ENCODE data around the gene MAGEA8. TPM values are rescaled to one million over a fixed set of nuclear protein-coding genes. Genes with fewer than 3 reads are reported as not detected.

MAGEA8 gene
- total and polyA plus RNA-seq, 9 of the 15 experiments (the other 6 are each of a cell fraction or from before 2014, with no cell fraction given): 0.49 to 4.6 (median 1.9) TPM

DNA sequence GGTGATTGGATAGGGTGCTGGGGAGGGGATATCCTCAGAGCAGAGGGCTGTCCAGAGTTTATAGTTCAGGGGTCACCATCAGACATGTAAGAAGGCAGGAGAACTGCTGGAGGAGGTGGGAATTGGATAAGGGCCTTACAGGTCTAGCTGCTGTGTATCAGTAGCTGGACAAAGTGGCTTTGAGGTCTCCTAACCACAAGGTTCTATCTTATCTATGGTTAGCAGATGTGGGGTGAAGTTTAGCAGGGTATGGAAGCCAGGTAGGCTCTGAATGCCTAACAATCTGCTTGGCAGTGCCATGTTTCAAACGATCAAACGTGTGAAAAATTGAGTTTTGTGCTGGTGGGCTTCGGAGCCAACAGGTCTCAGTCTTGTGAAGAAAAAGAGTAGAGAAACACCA is 32.1 kb upstream of the MAGEA8 start (continued):
- no peak for TF ChIP-seq RREB1 (CRISPR knock-in tag; IDR thresholded peaks at IDR 0.05)
- TF ChIP-seq RNF2 (IDR thresholded peaks at IDR 0.05): no peak
- TF ChIP-seq EWSR1 (IDR thresholded peaks at IDR 0.05; ENCODE audit: borderline replicate concordance, low read depth, partially characterized antibody): no peak
- TF ChIP-seq NR2C1 (IDR thresholded peaks at IDR 0.05): peak; percentile 90
- peak; percentile 88 for TF ChIP-seq NR2C1 (tag; IDR thresholded peaks at IDR 0.05)
- no peak for TF ChIP-seq NFATC3 (IDR thresholded peaks at IDR 0.05)
- TF ChIP-seq ZNF217 (CRISPR knock-in tag; IDR thresholded peaks at IDR 0.05): no peak
- TF ChIP-seq UBTF (IDR thresholded peaks at IDR 0.05; ENCODE audit: borderline replicate concordance in 1 of 2, low read depth in 2 of 2, low read length in 2 of 2): no peak
- no peak for TF ChIP-seq XRCC4 (IDR thresholded peaks at IDR 0.05; ENCODE audit: extremely low read depth, insufficient read depth, insufficient read length)
- no peak for TF ChIP-seq BMI1 (IDR thresholded peaks at IDR 0.05; ENCODE audit: low read length)
- TF ChIP-seq HBP1 (CRISPR knock-in tag; IDR thresholded peaks at IDR 0.05): no peak
- TF ChIP-seq SIX5 (IDR thresholded peaks at IDR 0.05; ENCODE audit: borderline replicate concordance in 1 of 2, insufficient read depth in 1 of 2, low read depth in 1 of 2, low read length in 2 of 2): no peak
- TF ChIP-seq PML (IDR thresholded peaks at IDR 0.05; ENCODE audit: low read length): peak; percentile 90
- TF ChIP-seq HMGN3 (IDR thresholded peaks at IDR 0.05; ENCODE audit: borderline replicate concordance, extremely low read depth, insufficient read length, low read depth, low read length): no peak
- no peak for TF ChIP-seq ZNF696 (CRISPR knock-in tag; conservative IDR thresholded peaks at IDR 0.05)
- TF ChIP-seq, protein P1, sequence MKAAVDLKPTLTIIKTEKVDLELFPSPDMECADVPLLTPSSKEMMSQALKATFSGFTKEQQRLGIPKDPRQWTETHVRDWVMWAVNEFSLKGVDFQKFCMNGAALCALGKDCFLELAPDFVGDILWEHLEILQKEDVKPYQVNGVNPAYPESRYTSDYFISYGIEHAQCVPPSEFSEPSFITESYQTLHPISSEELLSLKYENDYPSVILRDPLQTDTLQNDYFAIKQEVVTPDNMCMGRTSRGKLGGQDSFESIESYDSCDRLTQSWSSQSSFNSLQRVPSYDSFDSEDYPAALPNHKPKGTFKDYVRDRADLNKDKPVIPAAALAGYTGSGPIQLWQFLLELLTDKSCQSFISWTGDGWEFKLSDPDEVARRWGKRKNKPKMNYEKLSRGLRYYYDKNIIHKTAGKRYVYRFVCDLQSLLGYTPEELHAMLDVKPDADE (conservative IDR thresholded peaks at IDR 0.05; ENCODE audit: control insufficient read depth, low read depth, low read length): no peak
- no peak for TF ChIP-seq FOXJ2 (tag; IDR thresholded peaks at IDR 0.05)
- TF ChIP-seq, protein P2, sequence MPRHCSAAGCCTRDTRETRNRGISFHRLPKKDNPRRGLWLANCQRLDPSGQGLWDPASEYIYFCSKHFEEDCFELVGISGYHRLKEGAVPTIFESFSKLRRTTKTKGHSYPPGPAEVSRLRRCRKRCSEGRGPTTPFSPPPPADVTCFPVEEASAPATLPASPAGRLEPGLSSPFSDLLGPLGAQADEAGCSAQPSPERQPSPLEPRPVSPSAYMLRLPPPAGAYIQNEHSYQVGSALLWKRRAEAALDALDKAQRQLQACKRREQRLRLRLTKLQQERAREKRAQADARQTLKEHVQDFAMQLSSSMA (CRISPR knock-in tag; IDR thresholded peaks at IDR 0.05): no peak

Measured in K562 (cell line).